Activated CD4-positive, CD25-positive, alpha-beta regulatory T cell treated with anti-CD3 and anti-CD28 coated beads, Interleukin-2, amount 50 U/mL, for 16 hours (primary cell): ENCODE data around the gene PARP2.
"Not testable (repeated sequence)": the region's sequence is repeated elsewhere in the genome, so short reads cannot be mapped to it uniquely, and the experiment has no call there.

Experiments used
- DNase-seq: peaks from one replicate; pipeline ENCODE4 v3.0.0-alpha.2; 2020; ENCODE audit warnings: low read depth, low spot score

The PARP2 gene

DNA sequence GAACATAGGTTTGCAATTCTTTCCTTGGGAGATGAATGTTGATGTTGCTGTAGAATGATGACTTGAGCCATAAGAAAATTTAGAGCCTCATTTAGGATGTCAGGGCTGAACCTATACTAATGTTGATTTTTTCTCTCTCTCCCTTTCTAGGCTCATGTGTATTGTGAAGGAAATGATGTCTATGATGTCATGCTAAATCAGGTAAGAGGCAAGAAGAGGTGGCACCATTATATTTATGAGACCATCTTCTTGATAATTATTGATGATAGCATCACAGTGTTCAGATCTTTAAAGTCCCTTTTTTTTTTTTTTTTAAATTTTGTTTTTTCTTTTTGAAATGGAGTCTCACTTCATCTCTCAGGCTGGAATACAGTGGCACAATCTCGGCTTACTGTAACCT, 3.3 kb downstream of the PARP2 start:
- DNase-seq = no peak

DNA sequence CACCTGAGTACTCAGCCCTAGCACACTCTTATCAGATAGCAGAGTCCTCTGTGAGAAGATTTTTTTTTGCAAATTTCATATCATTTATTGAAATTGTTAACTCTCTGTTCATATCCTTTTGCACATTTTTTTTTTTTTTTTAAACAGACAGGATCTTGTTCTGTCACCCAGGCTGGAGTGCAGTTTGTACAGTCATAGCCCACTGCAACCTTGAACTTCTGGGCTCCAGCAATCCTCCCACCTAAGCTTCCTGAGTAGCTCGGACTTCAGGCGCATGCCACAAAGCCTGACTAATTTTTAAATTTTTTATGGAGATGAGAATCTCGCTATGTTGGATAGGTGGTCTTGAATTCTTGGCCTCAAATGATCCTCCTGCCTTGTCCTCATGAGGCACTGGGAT, 4.3 kb downstream of the PARP2 start:
- no peak for DNase-seq

DNA sequence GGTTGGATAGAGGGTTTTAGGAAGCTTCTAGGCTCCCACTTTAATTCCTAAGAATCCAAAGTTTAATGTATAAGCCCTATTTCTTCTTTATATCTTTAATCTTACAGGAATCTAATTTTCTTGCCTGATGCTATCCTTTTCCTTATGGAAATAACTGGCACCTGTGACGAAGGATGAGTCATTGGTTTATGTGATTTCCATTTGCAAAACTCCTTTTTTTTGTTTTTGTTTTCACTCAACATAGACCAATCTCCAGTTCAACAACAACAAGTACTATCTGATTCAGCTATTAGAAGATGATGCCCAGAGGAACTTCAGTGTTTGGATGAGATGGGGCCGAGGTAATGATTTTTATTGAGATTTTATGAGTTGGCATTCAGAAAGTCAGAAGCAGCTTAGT, 6.8 kb downstream of the PARP2 start:
- DNase-seq = no peak

DNA sequence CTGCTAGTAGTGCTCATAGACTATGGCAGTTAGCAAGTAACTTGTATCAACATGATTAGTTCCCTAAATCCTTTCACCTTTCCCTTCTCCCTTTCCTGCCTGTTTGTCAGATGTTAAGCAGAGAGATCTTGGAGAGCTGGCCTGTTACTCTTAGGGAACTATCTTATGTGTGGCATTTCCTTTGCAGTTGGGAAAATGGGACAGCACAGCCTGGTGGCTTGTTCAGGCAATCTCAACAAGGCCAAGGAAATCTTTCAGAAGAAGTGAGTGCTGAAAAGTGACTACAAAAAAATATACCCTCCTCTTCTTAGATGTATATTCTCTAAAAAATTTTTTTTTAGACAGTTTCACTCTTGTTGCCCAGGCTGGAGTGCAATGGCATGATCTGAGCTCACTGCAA, 7.4 kb downstream of the PARP2 start:
- DNase-seq = no peak

DNA sequence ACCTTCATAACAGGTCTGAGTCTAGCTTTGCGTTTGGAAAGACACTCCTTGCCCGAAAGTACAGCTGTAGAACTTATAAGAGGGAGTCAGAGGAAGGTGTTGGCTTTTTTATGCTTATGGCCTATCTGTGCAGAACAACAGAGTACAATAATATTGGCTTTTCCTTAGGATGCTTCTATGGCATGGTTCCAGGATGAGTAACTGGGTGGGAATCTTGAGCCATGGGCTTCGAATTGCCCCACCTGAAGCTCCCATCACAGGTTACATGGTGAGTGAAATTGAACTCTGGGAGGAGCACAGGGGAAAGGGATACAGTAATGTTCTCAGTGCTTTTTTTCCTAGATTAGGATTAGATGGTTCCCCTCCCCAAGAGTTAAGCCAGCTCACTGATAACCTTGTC, 13.0 kb downstream of the PARP2 start:
- DNase-seq = no peak

DNA sequence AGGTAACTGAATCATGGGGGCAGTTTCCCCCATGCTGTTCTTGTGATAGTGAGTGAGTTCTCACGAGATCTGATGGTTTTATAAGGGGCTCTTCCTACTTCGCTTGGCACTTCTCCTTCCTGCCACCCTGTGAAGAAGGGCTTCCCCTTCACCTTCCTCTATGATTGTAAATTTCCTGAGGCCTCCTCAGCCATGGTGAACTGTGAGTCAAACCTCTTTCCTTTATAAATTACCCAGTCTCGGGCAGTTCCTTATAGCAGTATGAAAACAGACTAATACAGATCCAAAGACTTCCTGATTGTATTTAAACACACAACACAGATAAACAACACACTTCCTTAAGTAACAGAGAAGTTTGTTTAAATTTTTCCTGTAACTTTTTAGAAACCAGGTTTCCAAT, 15.0 kb downstream of the PARP2 start:
- not testable (repeated sequence) for DNase-seq

DNA sequence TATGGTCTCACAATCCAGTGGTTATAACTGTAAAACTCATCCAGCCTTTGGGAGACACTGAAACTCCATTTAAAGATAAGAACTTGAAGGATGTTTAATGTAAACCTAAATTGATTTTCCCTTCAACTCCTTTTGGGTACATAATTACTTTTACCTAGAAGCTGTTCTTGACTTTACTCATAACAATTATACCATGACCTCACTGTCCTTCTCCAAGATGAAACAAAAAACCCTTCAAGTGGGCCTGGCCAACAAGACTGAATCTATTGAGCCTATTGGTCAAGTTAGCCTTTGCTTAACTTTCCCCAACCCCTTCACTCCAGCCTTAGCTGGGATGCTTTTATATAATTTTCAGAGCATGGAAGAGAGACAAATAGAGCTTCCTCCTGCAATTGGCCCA, 22.5 kb downstream of the PARP2 start:
- DNase-seq = no peak

DNA sequence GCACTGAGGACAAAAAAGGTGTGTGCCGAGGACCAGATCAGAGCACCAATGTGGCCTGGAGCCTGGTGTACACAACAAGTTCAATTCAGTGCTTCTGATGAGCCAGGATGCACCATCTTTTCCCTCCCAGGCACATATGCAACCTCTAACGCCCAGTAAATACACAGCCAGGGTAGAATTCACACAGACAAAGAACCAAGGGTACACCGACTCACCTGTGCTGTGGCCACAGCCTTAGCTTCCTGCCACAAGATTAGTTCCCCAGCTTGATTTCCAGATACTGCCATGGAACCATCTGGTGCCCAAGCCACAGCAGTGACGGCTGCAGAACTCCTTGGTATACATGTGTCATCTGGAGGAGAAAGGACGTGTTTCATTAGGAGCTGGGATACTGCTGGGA, 29.4 kb downstream of the PARP2 start:
- DNase-seq = no peak

DNA sequence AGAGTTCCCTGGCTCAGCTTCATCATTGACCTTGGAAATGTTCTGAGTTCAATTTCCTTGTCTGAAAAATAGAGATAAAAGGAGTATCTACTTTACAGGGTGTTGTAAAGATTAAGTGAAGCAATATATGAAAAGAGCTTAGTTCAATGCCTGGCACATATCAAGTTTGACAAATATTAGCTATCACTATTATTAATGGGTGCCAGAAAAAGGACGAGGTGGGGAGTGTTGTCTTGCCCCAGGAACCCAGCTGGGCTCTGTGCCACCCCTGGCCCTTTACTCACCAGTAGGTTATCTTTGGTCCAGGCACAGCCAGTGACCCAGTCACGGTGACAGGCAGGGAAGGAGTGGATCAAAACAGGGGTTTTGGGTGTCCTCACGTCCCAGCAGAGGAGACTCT, 32.0 kb downstream of the PARP2 start:
- DNase-seq = no peak

DNA sequence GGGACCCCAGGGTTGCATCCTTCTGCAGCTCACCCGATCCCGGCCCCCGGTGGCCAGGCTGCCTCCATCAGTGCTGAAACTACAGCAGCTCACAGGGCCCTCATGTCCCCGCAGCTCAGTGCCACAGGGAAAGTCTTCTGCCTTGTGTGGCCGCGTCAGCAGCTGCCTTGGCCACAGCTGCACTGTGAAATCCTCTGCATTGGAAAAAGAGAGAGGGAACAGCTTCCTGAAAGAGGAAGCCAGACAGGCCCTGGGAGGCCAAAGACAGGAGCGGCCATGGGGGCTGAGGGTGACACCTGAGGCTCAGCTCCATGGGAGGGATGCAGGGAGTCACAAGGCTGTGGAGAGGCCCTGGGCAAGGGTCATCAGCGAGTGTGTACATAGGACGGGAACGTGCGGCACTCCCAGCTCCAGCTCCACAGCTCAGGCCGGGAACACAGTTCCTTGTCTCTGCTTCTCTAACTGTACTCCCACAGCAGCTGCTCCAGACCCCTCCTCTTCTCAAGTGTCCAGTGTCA, 32.7 kb downstream of the PARP2 start:
- DNase-seq = no peak

DNA sequence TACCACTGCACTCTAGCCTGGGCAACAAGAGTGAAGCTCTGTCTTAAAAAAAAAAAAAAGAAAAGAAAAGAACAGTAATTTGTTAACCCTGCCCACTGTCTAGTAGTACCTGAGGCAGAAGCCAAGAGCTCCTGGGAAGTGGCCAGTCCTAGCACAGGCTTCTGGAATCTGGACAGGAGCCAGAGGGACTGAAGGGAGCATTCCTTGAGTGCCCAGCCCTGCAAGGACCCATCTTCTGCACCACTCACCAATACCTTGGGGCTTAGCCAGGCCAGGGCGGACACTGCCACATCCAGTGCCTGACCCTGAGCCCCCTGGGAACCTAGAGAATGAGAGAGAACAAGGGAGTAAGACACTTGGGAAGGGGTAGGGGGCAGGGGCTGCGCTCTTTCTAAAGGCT, 33.7 kb downstream of the PARP2 start:
- no peak for DNase-seq

DNA sequence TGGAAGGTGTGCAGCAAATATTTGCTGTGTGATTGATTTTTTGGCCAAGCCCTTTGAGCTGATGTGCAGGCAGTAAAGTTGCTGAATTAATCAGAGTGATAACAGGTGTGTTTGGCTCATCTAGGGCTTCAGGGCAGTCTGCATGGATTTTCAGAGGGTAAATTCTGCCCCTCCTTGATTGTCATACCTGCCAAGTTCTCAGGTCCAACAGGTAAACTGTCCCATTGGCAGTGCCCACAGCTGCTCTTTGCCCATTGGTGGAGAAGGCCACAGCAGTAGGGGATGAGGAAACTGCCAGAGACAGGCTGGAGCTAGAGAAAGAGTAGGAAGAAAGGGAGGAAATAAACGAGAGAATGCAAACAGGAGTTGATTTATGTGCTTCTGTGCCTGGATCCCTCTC, 36.3 kb downstream of the PARP2 start:
- no peak for DNase-seq

DNA sequence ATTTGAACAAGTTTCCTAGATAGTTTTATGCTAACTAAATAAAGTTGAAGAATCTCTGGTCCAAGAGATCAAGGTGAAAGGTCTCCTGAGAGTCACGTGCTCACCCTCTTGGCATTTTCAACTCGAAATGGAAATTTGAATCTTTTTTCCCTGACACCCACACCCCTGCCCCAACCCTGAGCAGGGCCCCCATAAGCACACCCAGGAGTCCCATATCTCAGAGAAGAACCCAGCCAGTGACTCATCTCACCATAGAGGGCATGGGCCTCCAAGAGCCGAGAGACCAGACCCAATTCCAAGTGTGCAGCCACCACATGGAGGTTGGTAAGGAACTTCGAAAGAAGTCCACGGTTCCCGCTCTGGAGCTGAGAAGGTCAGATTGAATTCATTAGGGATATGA, 37.2 kb downstream of the PARP2 start:
- DNase-seq = no peak

DNA sequence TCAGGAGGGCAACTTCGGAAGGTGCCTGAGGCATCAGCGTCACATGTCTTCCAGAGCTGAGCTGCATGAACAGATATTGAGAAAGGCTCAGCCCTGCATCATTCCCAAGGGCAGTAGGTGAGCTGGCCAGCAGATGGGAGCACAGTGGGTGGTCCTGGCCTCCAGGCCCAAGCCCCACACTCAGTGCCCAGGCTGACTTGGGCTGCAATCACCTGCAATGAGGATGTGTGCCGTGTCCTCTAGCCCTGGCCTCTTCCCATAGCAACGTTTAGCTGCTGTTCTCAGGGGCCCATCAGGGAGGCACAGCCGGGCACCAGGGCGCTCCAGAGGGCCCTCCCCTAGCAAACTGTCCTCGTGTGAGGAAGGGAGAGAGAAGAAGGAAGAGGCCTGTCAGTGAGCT, 37.9 kb downstream of the PARP2 start:
- no peak for DNase-seq

DNA sequence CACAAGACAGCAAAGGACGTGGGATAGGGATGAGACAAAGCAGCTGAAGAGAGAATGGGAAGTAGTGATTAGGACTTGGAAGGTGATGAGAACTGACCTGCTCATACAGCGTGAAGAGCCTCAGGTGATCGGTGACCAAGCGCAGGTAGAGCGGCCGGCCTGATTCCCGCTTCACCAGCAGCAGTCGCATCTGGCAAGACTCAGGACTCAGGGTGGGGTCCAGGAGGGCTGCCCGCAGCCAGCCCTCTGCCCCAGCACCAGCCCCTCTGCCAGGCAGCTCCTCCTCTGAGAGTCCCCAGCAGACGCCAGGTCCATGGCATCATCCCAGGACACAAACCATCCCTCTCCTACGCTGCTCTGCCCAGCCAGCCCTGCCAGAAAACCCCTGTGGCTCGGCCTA, 39.1 kb downstream of the PARP2 start:
- DNase-seq = no peak

DNA sequence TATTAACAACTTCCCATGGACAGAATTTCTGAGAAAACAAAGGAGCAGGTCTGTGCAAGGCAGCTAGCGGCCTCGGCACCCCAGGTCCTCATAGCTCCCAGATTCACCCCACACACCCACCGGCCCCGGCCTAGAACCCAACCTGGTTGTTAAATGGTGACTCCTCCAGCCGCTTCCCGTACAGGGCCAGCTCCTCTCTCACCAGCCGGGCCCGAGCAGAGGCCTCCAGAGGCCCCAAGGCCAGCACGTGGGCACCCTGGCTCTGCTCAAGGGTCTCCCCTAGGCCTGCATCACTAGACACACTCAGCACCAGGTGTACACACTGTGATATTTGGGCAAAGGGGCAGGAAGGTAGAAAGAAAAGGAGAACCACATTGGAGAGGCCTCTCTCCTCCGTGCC, 39.6 kb downstream of the PARP2 start:
- no peak for DNase-seq

DNA sequence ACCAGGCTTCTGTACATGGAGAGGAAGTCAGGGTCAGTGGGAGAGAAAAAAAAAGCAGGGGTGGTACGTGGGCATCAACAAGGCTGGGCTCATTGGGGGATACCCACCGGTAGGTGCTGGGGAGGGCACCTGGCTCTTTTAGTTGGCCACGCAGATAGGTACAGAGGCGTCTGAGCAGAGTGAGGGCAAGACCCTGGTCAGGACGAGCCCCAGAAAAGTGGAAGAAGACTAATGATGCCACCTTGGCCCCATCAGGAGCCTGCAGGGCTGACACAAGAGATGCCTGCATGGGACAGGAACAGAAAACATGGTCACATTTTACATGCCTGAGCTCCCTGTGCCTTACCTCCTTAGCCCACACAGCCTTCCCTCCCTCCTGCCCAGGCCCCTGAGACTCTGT, 40.2 kb downstream of the PARP2 start:
- no peak for DNase-seq

DNA sequence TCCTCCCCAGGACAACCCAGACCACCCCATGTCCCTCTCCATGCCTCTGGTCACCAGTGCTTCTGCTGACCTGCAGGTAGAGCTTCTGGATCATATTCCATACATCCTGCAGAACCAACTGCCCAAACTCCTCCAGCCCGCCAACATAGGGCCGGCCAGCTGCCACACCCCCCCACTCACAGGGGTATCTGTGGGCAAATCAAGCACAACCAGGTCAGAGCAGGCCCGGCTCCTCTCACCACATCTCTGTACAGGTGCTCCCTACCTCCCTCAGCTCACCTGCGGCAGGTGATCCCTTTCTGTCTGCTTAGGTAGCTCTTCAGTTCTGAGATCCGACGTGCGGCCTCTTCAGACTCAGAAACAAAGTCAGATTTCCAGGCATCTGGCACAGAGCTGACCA, 40.9 kb downstream of the PARP2 start:
- DNase-seq = no peak

DNA sequence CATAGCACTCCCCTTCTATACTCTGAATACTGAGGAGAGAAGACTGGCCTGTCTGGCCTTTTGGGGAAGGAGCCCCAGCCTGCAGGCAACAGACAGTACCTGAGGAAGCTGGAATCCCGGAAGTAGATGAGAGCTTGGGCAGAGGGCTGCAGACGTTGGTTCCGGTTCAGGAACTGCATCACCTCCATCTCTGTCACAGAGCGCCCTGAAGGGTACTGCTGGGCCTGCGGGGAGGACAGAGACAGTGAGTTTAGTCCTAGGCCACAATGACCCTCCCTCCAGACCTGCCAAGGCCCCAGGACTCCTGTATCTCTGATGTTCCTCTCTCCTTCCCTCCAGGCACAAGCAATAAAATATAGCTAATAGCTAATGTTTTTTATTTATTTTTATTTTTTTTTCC, 41.5 kb downstream of the PARP2 start:
- no peak for DNase-seq

DNA sequence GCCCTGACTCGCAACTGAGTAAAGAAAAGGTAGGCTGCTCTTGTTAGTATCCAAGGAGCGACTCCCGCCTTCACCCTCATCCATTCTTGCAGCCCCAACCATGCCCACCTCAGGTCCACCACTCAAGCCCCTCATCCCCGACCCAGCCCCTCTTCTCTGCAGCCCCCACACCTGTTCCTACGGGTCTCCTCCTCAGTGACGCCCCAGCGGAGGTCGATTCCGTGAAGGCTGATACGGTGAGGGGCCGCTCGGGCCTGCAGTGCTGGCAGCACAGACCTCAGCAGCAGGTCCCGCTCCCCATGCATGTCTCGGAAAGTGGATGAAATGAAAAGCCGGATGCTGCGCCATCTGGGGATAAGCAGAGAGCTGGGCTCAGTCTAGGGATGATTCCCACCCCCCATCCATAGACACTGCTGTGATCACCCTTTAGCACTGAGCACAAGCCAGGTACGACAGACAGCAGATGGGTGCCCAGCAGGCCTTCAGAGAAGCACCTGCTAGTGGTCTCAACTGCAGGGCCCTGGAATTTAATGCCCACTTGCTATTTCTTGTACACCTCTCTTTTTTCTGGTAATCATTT, 42.9 kb downstream of the PARP2 start:
- DNase-seq = no peak

DNA sequence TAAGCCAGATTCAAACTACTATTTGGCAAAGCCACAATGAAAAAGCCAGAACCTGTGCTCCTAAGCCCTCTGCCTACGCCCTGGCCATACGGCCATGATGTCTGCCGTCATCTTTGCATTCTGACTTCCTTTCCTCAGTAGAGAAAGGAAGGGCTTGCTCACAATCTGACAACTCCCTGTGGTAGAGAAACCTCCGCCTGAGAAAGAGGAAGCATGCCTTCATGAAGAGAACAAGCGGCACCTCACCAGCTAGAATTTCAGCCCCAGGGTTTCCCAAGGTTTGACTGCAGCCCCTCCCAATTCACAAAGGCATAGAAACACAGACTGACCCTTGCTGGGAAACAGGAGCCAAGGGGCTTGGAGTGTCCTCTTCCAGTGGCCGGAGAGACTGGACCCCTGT, 44.1 kb downstream of the PARP2 start:
- DNase-seq = no peak

DNA sequence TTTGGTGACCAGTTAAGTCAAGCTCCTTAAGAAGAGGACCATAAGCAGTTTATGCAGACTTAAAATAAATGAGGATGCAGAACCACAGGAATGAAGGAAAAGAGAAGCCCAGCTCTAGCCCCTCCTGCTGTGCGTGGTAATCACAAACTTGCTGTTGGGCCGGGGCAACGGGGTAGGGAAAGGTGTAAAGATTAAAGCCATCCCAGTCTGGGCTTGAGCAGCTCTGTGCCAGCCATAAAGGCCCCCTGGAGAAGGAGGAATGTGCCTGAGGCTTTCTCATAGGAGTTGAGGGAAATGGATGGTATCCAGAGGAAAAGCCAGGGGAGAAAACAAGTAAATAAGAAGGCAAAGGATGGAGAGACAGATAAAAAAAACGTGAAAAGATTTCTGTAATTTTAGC, 44.7 kb downstream of the PARP2 start:
- DNase-seq = no peak

DNA sequence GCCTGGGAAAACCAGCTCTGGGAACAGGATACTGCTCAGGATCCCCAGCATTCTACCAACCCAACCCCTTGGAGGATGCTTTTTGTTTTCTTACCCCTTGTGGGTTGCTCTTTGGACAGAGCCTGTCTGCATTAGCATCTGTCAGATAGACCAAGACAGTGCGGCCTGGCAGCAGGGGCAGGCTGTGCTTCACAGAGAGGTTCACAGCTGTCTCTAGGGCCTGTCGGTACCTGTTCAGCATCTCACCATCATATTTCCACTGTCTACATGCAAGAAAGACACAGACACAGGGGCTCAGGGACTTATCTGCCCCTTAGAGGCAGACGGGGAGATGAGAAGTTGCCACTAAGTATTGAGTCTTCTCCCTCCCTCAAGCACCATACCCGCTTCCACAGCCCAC, 48.1 kb downstream of the PARP2 start:
- DNase-seq = no peak

DNA sequence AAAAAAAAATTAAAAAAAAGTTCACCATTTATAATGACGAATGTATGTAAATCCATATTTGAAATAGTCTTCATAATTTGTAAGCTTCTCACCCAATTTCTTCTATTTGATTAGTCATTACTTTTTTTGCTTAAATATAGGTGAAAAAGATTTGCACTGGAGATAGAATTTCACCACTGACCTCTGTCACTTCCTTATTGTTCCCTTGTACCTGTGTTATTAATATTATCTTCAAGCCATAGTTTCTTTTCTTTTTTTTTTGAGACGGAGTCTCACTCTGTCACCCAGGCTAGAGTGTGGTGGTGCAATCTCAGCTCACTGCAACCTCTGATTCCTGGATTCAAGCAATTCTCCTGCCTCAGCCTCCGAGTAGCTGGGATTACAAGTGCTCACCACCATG, 54.1 kb downstream of the PARP2 start:
- no peak for DNase-seq

DNA sequence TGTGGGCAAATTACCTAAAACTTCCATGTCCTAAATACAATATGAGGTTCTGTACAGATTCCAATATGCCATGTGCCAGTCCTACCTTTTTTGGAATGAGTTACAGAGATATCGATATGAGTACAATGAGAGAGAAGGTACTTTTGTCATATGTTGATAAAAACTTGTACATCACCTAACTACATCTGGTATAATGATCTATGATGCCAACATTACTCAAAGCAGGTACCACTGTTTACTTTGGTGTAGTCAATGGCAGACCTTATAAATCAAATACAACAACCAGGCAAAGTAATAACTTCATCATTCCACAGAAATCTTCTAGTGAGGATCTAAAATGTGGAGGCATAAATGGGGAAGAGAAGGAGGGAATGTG, 57.1 kb downstream of the PARP2 start:
- no peak for DNase-seq
